ENCODE data around the gene SPTSSB. TPM values are rescaled to one million over a fixed set of nuclear protein-coding genes. Genes with fewer than 3 reads are reported as not detected.

SPTSSB gene
- total RNA-seq, 1 experiment from 2014 or later = 15.7 TPM

DNA sequence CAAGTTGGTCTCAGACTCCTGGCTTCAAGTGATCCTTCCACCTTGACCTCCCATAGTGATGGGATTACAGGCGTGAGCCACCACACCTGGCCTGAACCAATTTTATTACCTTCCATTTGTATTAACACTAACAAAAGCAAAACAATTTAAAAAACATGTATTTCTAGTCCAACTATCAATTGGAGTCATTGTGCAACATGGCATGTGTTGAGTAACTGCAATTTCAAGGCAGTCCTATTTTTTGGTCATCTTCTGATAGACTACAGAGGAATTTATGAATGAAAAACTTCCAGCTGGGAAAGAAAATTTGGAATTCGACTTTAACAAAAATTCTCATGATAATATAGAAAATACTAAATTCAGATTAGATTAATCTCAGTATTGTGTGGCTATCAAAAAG is 16.8 kb downstream of the SPTSSB start:
- H3K27me3 Mint-ChIP-seq (ENCODE audit: low read depth) = no peaks in the 10 kb centered on the region
- POLR2A ChIA-PET = no interaction called here
- no peak for DNase-seq (ENCODE audit: low spot score)
- H3K27ac Mint-ChIP-seq = no peak overlapping the region
- ATAC-seq = no peak
- no peaks in the 10 kb centered on the region for H3K9me3 Mint-ChIP-seq
- no peak overlapping the region for H3K4me3 Mint-ChIP-seq
- TF ChIP-seq ZNF219 (CRISPR knock-in tag; IDR thresholded peaks at IDR 0.05; ENCODE audit: borderline replicate concordance) (no peak), ZNF423 (CRISPR knock-in tag; IDR thresholded peaks at IDR 0.05) (no peak), ZBTB21 (CRISPR knock-in tag; IDR thresholded peaks at IDR 0.05; ENCODE audit: borderline replicate concordance) (no peak), GTF2I (CRISPR knock-in tag; conservative IDR thresholded peaks at IDR 0.05) (no peak), SOX15 (CRISPR knock-in tag; IDR thresholded peaks at IDR 0.05) (no peak), NFE2L1 (CRISPR knock-in tag; IDR thresholded peaks at IDR 0.05) (no peak)
- TF ChIP-seq, protein P1, sequence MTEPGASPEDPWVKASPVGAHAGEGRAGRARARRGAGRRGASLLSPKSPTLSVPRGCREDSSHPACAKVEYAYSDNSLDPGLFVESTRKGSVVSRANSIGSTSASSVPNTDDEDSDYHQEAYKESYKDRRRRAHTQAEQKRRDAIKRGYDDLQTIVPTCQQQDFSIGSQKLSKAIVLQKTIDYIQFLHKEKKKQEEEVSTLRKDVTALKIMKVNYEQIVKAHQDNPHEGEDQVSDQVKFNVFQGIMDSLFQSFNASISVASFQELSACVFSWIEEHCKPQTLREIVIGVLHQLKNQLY (CRISPR knock-in tag; IDR thresholded peaks at IDR 0.05) = no peak
- TF ChIP-seq, protein P2, sequence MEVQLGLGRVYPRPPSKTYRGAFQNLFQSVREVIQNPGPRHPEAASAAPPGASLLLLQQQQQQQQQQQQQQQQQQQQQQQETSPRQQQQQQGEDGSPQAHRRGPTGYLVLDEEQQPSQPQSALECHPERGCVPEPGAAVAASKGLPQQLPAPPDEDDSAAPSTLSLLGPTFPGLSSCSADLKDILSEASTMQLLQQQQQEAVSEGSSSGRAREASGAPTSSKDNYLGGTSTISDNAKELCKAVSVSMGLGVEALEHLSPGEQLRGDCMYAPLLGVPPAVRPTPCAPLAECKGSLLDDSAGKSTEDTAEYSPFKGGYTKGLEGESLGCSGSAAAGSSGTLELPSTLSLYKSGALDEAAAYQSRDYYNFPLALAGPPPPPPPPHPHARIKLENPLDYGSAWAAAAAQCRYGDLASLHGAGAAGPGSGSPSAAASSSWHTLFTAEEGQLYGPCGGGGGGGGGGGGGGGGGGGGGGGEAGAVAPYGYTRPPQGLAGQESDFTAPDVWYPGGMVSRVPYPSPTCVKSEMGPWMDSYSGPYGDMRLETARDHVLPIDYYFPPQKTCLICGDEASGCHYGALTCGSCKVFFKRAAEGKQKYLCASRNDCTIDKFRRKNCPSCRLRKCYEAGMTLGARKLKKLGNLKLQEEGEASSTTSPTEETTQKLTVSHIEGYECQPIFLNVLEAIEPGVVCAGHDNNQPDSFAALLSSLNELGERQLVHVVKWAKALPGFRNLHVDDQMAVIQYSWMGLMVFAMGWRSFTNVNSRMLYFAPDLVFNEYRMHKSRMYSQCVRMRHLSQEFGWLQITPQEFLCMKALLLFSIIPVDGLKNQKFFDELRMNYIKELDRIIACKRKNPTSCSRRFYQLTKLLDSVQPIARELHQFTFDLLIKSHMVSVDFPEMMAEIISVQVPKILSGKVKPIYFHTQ (CRISPR knock-in tag; IDR thresholded peaks at IDR 0.05) = no peak
- H3K4me1 Mint-ChIP-seq = peaks cover 7% of the 10 kb centered on the region
- H3K36me3 Mint-ChIP-seq = no peaks in the 10 kb centered on the region
- CTCF ChIA-PET = no interaction called here

DNA sequence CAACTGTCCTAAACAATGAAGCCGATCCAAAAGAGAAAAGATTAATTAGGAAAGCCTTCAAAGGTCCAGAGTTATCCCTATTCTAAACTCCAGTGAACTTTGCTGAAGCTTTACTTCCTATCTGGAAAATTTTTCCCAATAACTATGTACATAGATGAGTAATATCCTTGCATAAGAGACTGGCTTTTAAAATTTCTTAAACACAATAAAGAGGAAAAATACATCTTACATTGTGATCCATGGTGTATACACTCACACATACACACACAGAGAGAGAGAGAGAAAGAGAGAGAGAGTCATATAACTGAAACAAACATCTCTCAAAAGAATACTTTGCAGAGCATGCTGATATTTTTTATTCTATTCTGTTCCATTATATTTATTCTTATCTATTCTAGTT is 20.0 kb downstream of the SPTSSB start:
- no peak overlapping the region for H3K27ac Mint-ChIP-seq
- H3K4me3 Mint-ChIP-seq = no peak overlapping the region
- peaks cover 7% of the 10 kb centered on the region for H3K4me1 Mint-ChIP-seq
- ChIA-PET CTCF (no interaction called here), POLR2A (no interaction called here)
- DNase-seq (ENCODE audit: low spot score) (no peak), ATAC-seq (no peak)
- H3K27me3 Mint-ChIP-seq (ENCODE audit: low read depth) = no peaks in the 10 kb centered on the region
- no peaks in the 10 kb centered on the region for H3K9me3 Mint-ChIP-seq
- H3K36me3 Mint-ChIP-seq = no peaks in the 10 kb centered on the region
- TF ChIP-seq NFATC4 (CRISPR knock-in tag; IDR thresholded peaks at IDR 0.05) (no peak), ZNF416 (CRISPR knock-in tag; IDR thresholded peaks at IDR 0.05) (no peak), NR1H2 (CRISPR knock-in tag; IDR thresholded peaks at IDR 0.05) (no peak), CBFB (CRISPR knock-in tag; IDR thresholded peaks at IDR 0.05; ENCODE audit: low read depth) (no peak), ZNF138 (CRISPR knock-in tag; conservative IDR thresholded peaks at IDR 0.05) (no peak), FOXP1 (CRISPR knock-in tag; IDR thresholded peaks at IDR 0.05; ENCODE audit: borderline replicate concordance) (no peak), ZNF317 (CRISPR knock-in tag; IDR thresholded peaks at IDR 0.05; ENCODE audit: borderline replicate concordance, low read depth) (no peak), NFYB (CRISPR knock-in tag; conservative IDR thresholded peaks at IDR 0.05; ENCODE audit: low read depth) (no peak), FOXJ3 (CRISPR knock-in tag; IDR thresholded peaks at IDR 0.05; ENCODE audit: borderline replicate concordance) (no peak), GTF2I (CRISPR knock-in tag; conservative IDR thresholded peaks at IDR 0.05) (no peak), OVOL2 (CRISPR knock-in tag; IDR thresholded peaks at IDR 0.05; ENCODE audit: borderline replicate concordance) (no peak), ZBTB21 (CRISPR knock-in tag; IDR thresholded peaks at IDR 0.05; ENCODE audit: borderline replicate concordance) (no peak), NR3C1 (CRISPR knock-in tag; conservative IDR thresholded peaks at IDR 0.05; ENCODE audit: low read depth) (no peak)
- TF ChIP-seq, protein P3, sequence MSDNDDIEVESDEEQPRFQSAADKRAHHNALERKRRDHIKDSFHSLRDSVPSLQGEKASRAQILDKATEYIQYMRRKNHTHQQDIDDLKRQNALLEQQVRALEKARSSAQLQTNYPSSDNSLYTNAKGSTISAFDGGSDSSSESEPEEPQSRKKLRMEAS (CRISPR knock-in tag; IDR thresholded peaks at IDR 0.05) = no peak
- TF ChIP-seq, protein P4, sequence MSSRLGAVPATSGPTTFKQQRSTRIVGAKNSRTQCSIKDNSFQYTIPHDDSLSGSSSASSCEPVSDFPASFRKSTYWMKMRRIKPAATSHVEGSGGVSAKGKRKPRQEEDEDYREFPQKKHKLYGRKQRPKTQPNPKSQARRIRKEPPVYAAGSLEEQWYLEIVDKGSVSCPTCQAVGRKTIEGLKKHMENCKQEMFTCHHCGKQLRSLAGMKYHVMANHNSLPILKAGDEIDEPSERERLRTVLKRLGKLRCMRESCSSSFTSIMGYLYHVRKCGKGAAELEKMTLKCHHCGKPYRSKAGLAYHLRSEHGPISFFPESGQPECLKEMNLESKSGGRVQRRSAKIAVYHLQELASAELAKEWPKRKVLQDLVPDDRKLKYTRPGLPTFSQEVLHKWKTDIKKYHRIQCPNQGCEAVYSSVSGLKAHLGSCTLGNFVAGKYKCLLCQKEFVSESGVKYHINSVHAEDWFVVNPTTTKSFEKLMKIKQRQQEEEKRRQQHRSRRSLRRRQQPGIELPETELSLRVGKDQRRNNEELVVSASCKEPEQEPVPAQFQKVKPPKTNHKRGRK (CRISPR knock-in tag; IDR thresholded peaks at IDR 0.05; ENCODE audit: borderline replicate concordance) = no peak
- TF ChIP-seq, protein P5, sequence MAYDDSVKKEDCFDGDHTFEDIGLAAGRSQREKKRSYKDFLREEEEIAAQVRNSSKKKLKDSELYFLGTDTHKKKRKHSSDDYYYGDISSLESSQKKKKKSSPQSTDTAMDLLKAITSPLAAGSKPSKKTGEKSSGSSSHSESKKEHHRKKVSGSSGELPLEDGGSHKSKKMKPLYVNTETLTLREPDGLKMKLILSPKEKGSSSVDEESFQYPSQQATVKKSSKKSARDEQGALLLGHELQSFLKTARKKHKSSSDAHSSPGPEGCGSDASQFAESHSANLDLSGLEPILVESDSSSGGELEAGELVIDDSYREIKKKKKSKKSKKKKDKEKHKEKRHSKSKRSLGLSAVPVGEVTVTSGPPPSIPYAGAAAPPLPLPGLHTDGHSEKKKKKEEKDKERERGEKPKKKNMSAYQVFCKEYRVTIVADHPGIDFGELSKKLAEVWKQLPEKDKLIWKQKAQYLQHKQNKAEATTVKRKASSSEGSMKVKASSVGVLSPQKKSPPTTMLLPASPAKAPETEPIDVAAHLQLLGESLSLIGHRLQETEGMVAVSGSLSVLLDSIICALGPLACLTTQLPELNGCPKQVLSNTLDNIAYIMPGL (CRISPR knock-in tag; IDR thresholded peaks at IDR 0.05) = no peak
- TF ChIP-seq, protein P6, sequence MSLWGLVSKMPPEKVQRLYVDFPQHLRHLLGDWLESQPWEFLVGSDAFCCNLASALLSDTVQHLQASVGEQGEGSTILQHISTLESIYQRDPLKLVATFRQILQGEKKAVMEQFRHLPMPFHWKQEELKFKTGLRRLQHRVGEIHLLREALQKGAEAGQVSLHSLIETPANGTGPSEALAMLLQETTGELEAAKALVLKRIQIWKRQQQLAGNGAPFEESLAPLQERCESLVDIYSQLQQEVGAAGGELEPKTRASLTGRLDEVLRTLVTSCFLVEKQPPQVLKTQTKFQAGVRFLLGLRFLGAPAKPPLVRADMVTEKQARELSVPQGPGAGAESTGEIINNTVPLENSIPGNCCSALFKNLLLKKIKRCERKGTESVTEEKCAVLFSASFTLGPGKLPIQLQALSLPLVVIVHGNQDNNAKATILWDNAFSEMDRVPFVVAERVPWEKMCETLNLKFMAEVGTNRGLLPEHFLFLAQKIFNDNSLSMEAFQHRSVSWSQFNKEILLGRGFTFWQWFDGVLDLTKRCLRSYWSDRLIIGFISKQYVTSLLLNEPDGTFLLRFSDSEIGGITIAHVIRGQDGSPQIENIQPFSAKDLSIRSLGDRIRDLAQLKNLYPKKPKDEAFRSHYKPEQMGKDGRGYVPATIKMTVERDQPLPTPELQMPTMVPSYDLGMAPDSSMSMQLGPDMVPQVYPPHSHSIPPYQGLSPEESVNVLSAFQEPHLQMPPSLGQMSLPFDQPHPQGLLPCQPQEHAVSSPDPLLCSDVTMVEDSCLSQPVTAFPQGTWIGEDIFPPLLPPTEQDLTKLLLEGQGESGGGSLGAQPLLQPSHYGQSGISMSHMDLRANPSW (CRISPR knock-in tag; conservative IDR thresholded peaks at IDR 0.05; ENCODE audit: low read depth) = no peak
- TF ChIP-seq, protein P2 (CRISPR knock-in tag; IDR thresholded peaks at IDR 0.05) = no peak
